Duodenal mucosa (tissue), 2 donors: ENCODE results near the gene PLPP7.
"Not testable (repeated sequence)": the region's sequence is repeated elsewhere in the genome, so short reads cannot be mapped to it uniquely, and the experiment has no call there.

ENCODE experiments used
- H3K27ac ChIP-seq: one replicate; pipeline ENCODE4 v1.7.0; 2013; ENCODE audit warnings: low read depth, low read length
- H3K27me3 ChIP-seq, 2 donors: one replicate each; pipeline ENCODE4 v1.7.0; 2013; ENCODE audit warnings: low read length in 2 of 2, control low read depth in 1 of 2; ENCODE audit not compliant: insufficient read depth in 2 of 2, control insufficient read depth in 1 of 2
- H3K36me3 ChIP-seq, 2 donors: one replicate each; pipeline ENCODE4 v1.7.0; 2013; ENCODE audit warnings: low read length in 2 of 2, control low read depth in 1 of 2; ENCODE audit not compliant: insufficient read depth in 2 of 2, control insufficient read depth in 1 of 2
- H3K4me1 ChIP-seq, 2 donors: one replicate each; pipeline ENCODE4 v1.7.0; 2013; ENCODE audit warnings: low read length in 2 of 2, control low read depth in 1 of 2; ENCODE audit not compliant: insufficient read depth in 2 of 2, control insufficient read depth in 1 of 2
- H3K4me3 ChIP-seq, 2 donors: one replicate each; pipeline ENCODE4 v1.7.0; 2013; ENCODE audit warnings: low read length in 2 of 2, low read depth in 1 of 2
- H3K9ac ChIP-seq, 2 donors: one replicate each; pipeline ENCODE4 v1.7.0; 2013; ENCODE audit warnings: low read length in 2 of 2, low read depth in 1 of 2
- H3K9me3 ChIP-seq, 2 donors: one replicate each; pipeline ENCODE4 v1.7.0; 2013; ENCODE audit warnings: low read length in 2 of 2, control low read depth in 1 of 2; ENCODE audit not compliant: control insufficient read depth in 1 of 2

PLPP7 gene

GRCh38 chr9:131289301-131290035 is at the start of gene PLPP7:
PLPP7 (plus strand) TSS chr9:131289723; CDS start chr9:131289998, 275 bp downstream.
- H3K9me3 ChIP-seq: no peaks in the 10 kb centered on the region
- no peak within 1 kb of the TSS for H3K9ac ChIP-seq
- H3K4me1 ChIP-seq: no peaks in the 10 kb centered on the region
- no peak within 1 kb of the TSS for H3K27ac ChIP-seq
- no peaks in the 10 kb centered on the region for H3K27me3 ChIP-seq
- H3K36me3 ChIP-seq: no peaks in the 10 kb centered on the region
- H3K4me3 ChIP-seq: peak within 1 kb of the TSS; percentile 40 to 49

GRCh38 chr9:131240047-131240921 is 49.2 kb upstream of the PLPP7 start:
- Histone ChIP-seq H3K4me1 (peaks cover 15% of the 10 kb centered on the region in 2 donors), H3K27ac (no peak overlapping the region), H3K36me3 (peaks cover 0 to 7% of the 10 kb centered on the region in 2 donors), H3K27me3 (no peaks in the 10 kb centered on the region), H3K4me3 (no peak overlapping the region), H3K9me3 (peaks cover 0 to 3% of the 10 kb centered on the region in 2 donors), H3K9ac (no peak overlapping the region)

GRCh38 chr9:131244331-131244730 is 45.2 kb upstream of the PLPP7 start:
- not testable (repeated sequence) for H3K27me3 ChIP-seq, H3K9ac ChIP-seq, H3K36me3 ChIP-seq, H3K9me3 ChIP-seq, H3K4me1 ChIP-seq, H3K4me3 ChIP-seq, H3K27ac ChIP-seq

GRCh38 chr9:131246618-131247017 is 42.9 kb upstream of the PLPP7 start:
- H3K27ac ChIP-seq: no peak overlapping the region
- peaks cover 0 to 3% of the 10 kb centered on the region in 2 donors for H3K9me3 ChIP-seq
- peaks cover 0 to under 1% of the 10 kb centered on the region in 2 donors for H3K4me1 ChIP-seq

GRCh38 chr9:131252120-131252519 is 37.4 kb upstream of the PLPP7 start:
- no peaks in the 10 kb centered on the region for H3K9me3 ChIP-seq
- peak overlapping the region; percentile 49 to 55 for H3K4me3 ChIP-seq
- peaks cover 18 to 36% of the 10 kb centered on the region in 2 donors for H3K4me1 ChIP-seq
- H3K27me3 ChIP-seq: no peaks in the 10 kb centered on the region
- H3K9ac ChIP-seq: peak overlapping the region; percentile 10 to 32
- peak overlapping the region; percentile 14 for H3K27ac ChIP-seq
- no peaks in the 10 kb centered on the region for H3K36me3 ChIP-seq

More at GRCh38 chr9:131246618-131247017, 42.9 kb upstream of the PLPP7 start:
- H3K4me3 ChIP-seq: no peak overlapping the region
- H3K36me3 ChIP-seq: no peaks in the 10 kb centered on the region
- H3K27me3 ChIP-seq: no peaks in the 10 kb centered on the region
- H3K9ac ChIP-seq: no peak overlapping the region

- H3K9ac ChIP-seq: no peak overlapping the region
- H3K4me3 ChIP-seq: no peak overlapping the region
- peaks cover 18 to 36% of the 10 kb centered on the region in 2 donors for H3K4me1 ChIP-seq
- H3K9me3 ChIP-seq: no peaks in the 10 kb centered on the region
- no peaks in the 10 kb centered on the region for H3K36me3 ChIP-seq
- no peak overlapping the region for H3K27ac ChIP-seq
- no peaks in the 10 kb centered on the region for H3K27me3 ChIP-seq
Observed at GRCh38 chr9:131253891-131254491, 35.5 kb upstream of the PLPP7 start.

GRCh38 chr9:131254626-131255025 is 34.9 kb upstream of the PLPP7 start:
- no peak overlapping the region for H3K4me3 ChIP-seq
- H3K9me3 ChIP-seq: no peaks in the 10 kb centered on the region
- no peak overlapping the region for H3K27ac ChIP-seq
- H3K27me3 ChIP-seq: no peaks in the 10 kb centered on the region
- no peaks in the 10 kb centered on the region for H3K36me3 ChIP-seq
- no peak overlapping the region for H3K9ac ChIP-seq
- peaks cover 18 to 36% of the 10 kb centered on the region in 2 donors for H3K4me1 ChIP-seq

GRCh38 chr9:131255676-131256197 is 33.8 kb upstream of the PLPP7 start:
- H3K4me3 ChIP-seq: peak overlapping the region; percentile 50

GRCh38 chr9:131257266-131258025 is 32.1 kb upstream of the PLPP7 start:
- Histone ChIP-seq H3K9me3 (no peaks in the 10 kb centered on the region), H3K36me3 (peaks cover 0 to 7% of the 10 kb centered on the region in 2 donors), H3K4me1 (peaks cover 18 to 28% of the 10 kb centered on the region in 2 donors), H3K4me3 (no peak overlapping the region), H3K27me3 (no peaks in the 10 kb centered on the region), H3K9ac (no peak overlapping the region), H3K27ac (no peak overlapping the region)

More at GRCh38 chr9:131255676-131256197, 33.8 kb upstream of the PLPP7 start:
- H3K36me3 ChIP-seq: peaks cover 0 to 2% of the 10 kb centered on the region in 2 donors
- no peaks in the 10 kb centered on the region for H3K9me3 ChIP-seq
- H3K27ac ChIP-seq: peak overlapping the region; percentile 4
- peak overlapping the region; percentile 20 to 38 for H3K9ac ChIP-seq
- no peaks in the 10 kb centered on the region for H3K27me3 ChIP-seq
- H3K4me1 ChIP-seq: peaks cover 18 to 36% of the 10 kb centered on the region in 2 donors
